Nephron progenitor cell (in vitro differentiated cells): ENCODE results near the gene COL12A1.

Source experiments
- DNase-seq: peaks from one replicate; pipeline ENCODE4 v3.0.0; 2021
- H3K27ac Mint-ChIP-seq: 2 replicates; pipeline ENCODE4 v1.8.0; 2021; ENCODE audit warnings: mild to moderate bottlenecking, moderate library complexity, mixed read lengths
- H3K27me3 Mint-ChIP-seq: 2 replicates; pipeline ENCODE4 v1.8.0; 2021; ENCODE audit warnings: mild to moderate bottlenecking, low read depth, mixed read lengths; ENCODE audit not compliant: poor library complexity
- H3K36me3 Mint-ChIP-seq: 2 replicates; pipeline ENCODE4 v1.8.0; 2021; ENCODE audit warnings: low read depth, mixed read lengths
- H3K4me1 Mint-ChIP-seq: 2 replicates; pipeline ENCODE4 v1.8.0; 2021; ENCODE audit warnings: mixed read lengths
- H3K4me3 Mint-ChIP-seq: 2 replicates; pipeline ENCODE4 v1.8.0; 2021; ENCODE audit warnings: mild to moderate bottlenecking, moderate library complexity, mixed read lengths
- H3K9me3 Mint-ChIP-seq: 2 replicates; pipeline ENCODE4 v1.8.0; 2021; ENCODE audit warnings: mild to moderate bottlenecking, moderate library complexity, mixed read lengths
- TF ChIP-seq, protein P1 (sequence below): fragments of 200-600 bp; sonication (generic); IDR thresholded peaks from 2 replicates; pipeline ENCODE4 v1.5.0; 2021; ENCODE audit warnings: antibody characterized with exemption

Gene COL12A1

DNA sequence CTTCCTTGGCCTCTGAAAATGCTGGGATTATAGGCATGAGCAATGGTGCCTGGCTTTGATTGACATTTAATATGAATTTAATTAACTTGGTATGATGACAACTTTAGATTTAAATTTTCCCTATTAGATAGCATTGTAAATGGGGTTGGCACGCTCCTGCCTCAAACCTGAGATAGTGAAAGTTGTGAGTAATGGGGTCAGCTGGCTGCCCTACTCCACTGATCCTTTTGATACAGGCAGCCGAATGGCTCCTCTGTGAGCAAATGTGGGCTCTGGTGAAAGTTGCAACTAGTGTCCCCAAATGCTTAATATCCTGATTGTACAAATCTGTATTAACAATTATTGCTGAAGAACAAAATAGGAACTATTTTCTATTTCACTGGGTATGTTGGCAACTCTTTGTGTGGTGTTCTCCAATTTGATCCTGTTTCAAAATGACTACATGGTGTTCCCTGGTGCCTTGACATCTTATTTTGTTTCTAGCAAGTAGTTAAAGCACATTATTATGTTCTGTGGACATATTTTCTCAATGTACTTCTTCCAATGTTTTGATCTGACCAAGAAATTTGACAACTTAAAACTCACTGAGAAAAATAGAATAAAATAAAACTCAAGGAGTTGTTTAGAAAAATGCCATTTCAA lies 97.4 kb downstream of the COL12A1 start:
- H3K36me3 Mint-ChIP-seq: no peaks in the 10 kb centered on the region
- TF ChIP-seq, protein P1, sequence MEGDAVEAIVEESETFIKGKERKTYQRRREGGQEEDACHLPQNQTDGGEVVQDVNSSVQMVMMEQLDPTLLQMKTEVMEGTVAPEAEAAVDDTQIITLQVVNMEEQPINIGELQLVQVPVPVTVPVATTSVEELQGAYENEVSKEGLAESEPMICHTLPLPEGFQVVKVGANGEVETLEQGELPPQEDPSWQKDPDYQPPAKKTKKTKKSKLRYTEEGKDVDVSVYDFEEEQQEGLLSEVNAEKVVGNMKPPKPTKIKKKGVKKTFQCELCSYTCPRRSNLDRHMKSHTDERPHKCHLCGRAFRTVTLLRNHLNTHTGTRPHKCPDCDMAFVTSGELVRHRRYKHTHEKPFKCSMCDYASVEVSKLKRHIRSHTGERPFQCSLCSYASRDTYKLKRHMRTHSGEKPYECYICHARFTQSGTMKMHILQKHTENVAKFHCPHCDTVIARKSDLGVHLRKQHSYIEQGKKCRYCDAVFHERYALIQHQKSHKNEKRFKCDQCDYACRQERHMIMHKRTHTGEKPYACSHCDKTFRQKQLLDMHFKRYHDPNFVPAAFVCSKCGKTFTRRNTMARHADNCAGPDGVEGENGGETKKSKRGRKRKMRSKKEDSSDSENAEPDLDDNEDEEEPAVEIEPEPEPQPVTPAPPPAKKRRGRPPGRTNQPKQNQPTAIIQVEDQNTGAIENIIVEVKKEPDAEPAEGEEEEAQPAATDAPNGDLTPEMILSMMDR: no peak

DNA sequence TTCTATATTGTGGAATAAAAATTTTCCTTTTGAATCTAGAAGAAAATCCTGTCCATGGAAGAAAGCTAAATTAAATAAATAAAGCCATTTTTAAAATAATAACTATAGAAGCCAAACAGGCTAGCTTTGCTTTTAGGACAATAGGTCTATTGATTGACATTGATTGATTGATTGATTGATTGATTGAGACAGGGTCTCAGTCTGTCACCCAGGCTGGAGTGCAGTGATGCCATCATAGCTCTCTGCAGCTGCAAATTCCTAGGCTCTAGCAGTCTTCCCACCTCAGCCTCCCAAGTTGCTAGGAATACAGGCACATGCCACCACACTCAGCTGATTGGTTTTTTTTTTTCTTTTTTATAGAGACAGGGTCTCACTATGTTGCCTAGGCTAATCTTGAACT lies 97.9 kb downstream of the COL12A1 start:
- TF ChIP-seq, protein P1: no peak
- no peak for DNase-seq
- Mint-ChIP-seq H3K27ac (no peak overlapping the region), H3K4me3 (no peak overlapping the region), H3K9me3 (no peaks in the 10 kb centered on the region), H3K27me3 (peaks cover 3% of the 10 kb centered on the region), H3K36me3 (no peaks in the 10 kb centered on the region), H3K4me1 (no peaks in the 10 kb centered on the region)

More for the DNA sequence above, 97.4 kb downstream of the COL12A1 start:
- peaks cover 3% of the 10 kb centered on the region for H3K27me3 Mint-ChIP-seq
- no peak for DNase-seq
- H3K27ac Mint-ChIP-seq: no peak overlapping the region
- no peaks in the 10 kb centered on the region for H3K4me1 Mint-ChIP-seq
- H3K9me3 Mint-ChIP-seq: no peaks in the 10 kb centered on the region
- H3K4me3 Mint-ChIP-seq: no peak overlapping the region

DNA sequence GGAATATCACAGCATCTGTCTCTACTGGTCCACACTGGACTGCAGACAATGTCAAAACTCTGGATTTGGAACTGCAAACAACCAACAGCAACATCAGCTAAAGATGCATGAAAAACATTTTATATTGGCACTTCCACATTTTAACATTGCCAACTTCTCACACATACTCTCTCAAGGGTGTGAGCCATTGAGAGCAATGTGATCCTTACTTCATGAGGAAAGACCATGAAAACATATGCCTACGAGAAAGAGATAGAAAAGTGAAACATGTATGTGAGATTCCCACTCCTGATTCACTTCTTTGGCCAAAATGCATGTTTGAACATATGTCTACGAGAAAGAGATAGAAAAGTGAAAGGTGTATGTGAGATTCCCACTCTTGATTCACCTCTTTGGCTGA lies 99.4 kb downstream of the COL12A1 start:
- H3K4me3 Mint-ChIP-seq: no peak overlapping the region
- TF ChIP-seq, protein P1: no peak
- H3K27ac Mint-ChIP-seq: no peak overlapping the region
- H3K36me3 Mint-ChIP-seq: no peaks in the 10 kb centered on the region
- no peaks in the 10 kb centered on the region for H3K4me1 Mint-ChIP-seq
- no peak for DNase-seq
- no peaks in the 10 kb centered on the region for H3K9me3 Mint-ChIP-seq
- H3K27me3 Mint-ChIP-seq: peaks cover 3% of the 10 kb centered on the region

DNA sequence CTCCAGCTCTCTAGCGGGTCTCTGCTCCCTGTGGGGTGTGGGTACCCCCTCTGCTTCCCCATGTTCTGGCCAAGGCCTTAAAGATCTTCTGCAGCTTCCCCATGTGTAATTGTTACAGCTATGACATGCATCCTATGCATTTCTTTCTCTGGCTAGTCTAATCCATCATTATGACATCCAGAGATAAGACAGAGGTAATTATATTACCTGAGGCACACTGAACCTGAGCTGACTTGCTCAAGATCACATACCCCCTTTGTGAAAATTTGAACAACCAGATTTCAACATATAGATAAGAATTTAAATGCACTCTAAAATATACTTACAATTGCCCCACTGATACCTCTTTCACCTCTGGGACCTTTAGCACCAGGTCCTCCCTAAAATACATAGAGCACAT lies 102.4 kb downstream of the COL12A1 start:
- Mint-ChIP-seq H3K4me3 (no peak overlapping the region), H3K4me1 (peaks cover 5% of the 10 kb centered on the region), H3K9me3 (no peaks in the 10 kb centered on the region), H3K27ac (no peak overlapping the region), H3K36me3 (no peaks in the 10 kb centered on the region), H3K27me3 (peaks cover 3% of the 10 kb centered on the region)
- TF ChIP-seq, protein P1: no peak
- DNase-seq: no peak

DNA sequence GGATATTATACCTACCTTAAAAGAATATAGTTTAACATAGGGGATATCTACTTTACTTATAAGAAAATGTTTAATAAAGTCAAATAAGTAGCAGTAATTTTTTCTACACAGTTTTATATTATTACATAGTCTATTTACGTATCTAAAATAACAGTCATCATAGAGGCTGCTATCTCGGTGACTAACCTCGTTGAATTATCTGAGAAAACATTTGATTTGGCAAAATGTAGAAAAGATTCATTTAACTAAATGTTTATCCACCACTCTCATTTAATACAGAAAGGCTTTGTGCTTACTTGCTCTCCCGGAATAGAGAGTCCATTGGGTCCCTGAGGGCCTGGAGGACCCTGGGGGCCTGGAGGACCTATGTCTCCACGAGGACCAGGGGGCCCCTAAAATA lies 103.6 kb downstream of the COL12A1 start:
- no peaks in the 10 kb centered on the region for H3K36me3 Mint-ChIP-seq
- H3K4me3 Mint-ChIP-seq: no peak overlapping the region
- no peaks in the 10 kb centered on the region for H3K9me3 Mint-ChIP-seq
- DNase-seq: no peak
- peaks cover 3% of the 10 kb centered on the region for H3K27me3 Mint-ChIP-seq
- H3K4me1 Mint-ChIP-seq: peaks cover 5% of the 10 kb centered on the region
- H3K27ac Mint-ChIP-seq: no peak overlapping the region
- TF ChIP-seq, protein P1: no peak

DNA sequence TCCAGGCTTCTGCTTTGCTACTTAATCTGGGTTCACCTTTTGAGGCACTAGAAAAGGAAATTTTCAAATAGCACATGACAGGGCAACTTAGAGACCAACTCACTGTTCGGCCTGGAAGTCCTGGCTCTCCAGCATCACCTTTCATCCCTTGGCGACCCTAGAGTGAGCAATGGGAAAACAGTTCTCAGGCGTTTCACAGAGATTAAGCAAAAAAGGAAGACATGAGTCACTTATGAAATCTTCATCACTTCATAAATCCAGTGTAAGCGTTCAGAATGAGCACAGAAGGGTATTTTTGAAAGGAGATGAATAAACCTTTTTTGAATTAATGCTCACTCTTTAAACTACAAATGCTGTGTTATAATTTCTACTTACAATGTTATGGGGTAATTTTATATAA lies 104.0 kb downstream of the COL12A1 start:
- H3K9me3 Mint-ChIP-seq: no peaks in the 10 kb centered on the region
- peaks cover 5% of the 10 kb centered on the region for H3K4me1 Mint-ChIP-seq
- H3K36me3 Mint-ChIP-seq: no peaks in the 10 kb centered on the region
- TF ChIP-seq, protein P1: no peak
- DNase-seq: no peak
- no peak overlapping the region for H3K4me3 Mint-ChIP-seq
- H3K27me3 Mint-ChIP-seq: peaks cover 3% of the 10 kb centered on the region
- H3K27ac Mint-ChIP-seq: no peak overlapping the region
